CD4-positive, CD25-positive, alpha-beta regulatory T cell (primary cell): Measurements from ENCODE around the gene LCN12. TPM values are rescaled to one million over a fixed set of nuclear protein-coding genes. Genes with fewer than 3 reads are reported as not detected.
"Not testable (repeated sequence)": the region's sequence is repeated elsewhere in the genome, so short reads cannot be mapped to it uniquely, and the experiment has no call there.

Experiments used
- ATAC-seq, 2 donors: fragments of 150-1000 bp; cut with Tn5 transposase; one replicate each; pipeline ENCODE4 v1.10.0; 2021; ENCODE audit warnings: low read depth in 2 of 2, moderate number of reproducible peaks in 2 of 2, moderate library complexity in 1 of 2
- DNase-seq, 3 donors: peaks; one replicate each; pipeline versions ENCODE4 v3.0.0 to v3.0.0-alpha.2; 2012 to 2022; ENCODE audit warnings: mixed read lengths in 1 of 3
- H3K27ac ChIP-seq: one replicate; pipeline ENCODE4 v1.7.0; 2013; ENCODE audit warnings: mild to moderate bottlenecking, low read length; ENCODE audit not compliant: insufficient read depth, poor library complexity, severe bottlenecking
- H3K27me3 ChIP-seq: one replicate; pipeline ENCODE4 v1.7.0; 2013; ENCODE audit warnings: low read length; ENCODE audit not compliant: control insufficient read depth, insufficient read depth
- H3K36me3 ChIP-seq: one replicate; pipeline ENCODE4 v1.7.0; 2013; ENCODE audit warnings: mild to moderate bottlenecking, low read length, moderate library complexity; ENCODE audit not compliant: control insufficient read depth, insufficient read depth
- H3K4me1 ChIP-seq: 2 replicates; pipeline ENCODE4 v1.7.0; 2013; ENCODE audit warnings: mild to moderate bottlenecking, low read length; ENCODE audit not compliant: insufficient read depth, control insufficient read depth, poor library complexity, severe bottlenecking
- H3K4me3 ChIP-seq: one replicate; pipeline ENCODE4 v1.7.0; 2013; ENCODE audit warnings: low read depth, mild to moderate bottlenecking, low read length, moderate library complexity
- H3K9me3 ChIP-seq, 2 experiments: 1 replicate in 1 of 2; 2 replicates in 1 of 2; pipeline ENCODE4 v1.7.0; 2013; ENCODE audit warnings: low read length in 2 of 2, mild to moderate bottlenecking in 1 of 2, moderate library complexity in 1 of 2; ENCODE audit not compliant: control insufficient read depth in 2 of 2
- H3K27ac Mint-ChIP-seq, 3 donors: one replicate each; pipeline ENCODE4 v1.8.0; 2020 to 2022; ENCODE audit warnings: mild to moderate bottlenecking in 3 of 3, mixed read lengths in 3 of 3, moderate library complexity in 2 of 3
- H3K27me3 Mint-ChIP-seq: one replicate; pipeline ENCODE4 v1.8.0; 2022; ENCODE audit warnings: mild to moderate bottlenecking, mixed read lengths
- H3K36me3 Mint-ChIP-seq: one replicate; pipeline ENCODE4 v1.8.0; 2020; ENCODE audit warnings: mixed read lengths
- H3K4me1 Mint-ChIP-seq, 4 donors: one replicate each; pipeline ENCODE4 v1.8.0; 2020 to 2022; ENCODE audit warnings: mixed read lengths in 4 of 4, mild to moderate bottlenecking in 1 of 4
- H3K4me3 Mint-ChIP-seq, 4 donors: one replicate each; pipeline ENCODE4 v1.8.0; 2020 to 2022; ENCODE audit warnings: mild to moderate bottlenecking in 4 of 4, mixed read lengths in 4 of 4, moderate library complexity in 3 of 4
- H3K9me3 Mint-ChIP-seq, 7 donors: one replicate each; pipeline ENCODE4 v1.8.0; 2020 to 2022; ENCODE audit warnings: mixed read lengths in 7 of 7, mild to moderate bottlenecking in 3 of 7, moderate library complexity in 2 of 7
- polyA plus RNA-seq, 4 donors: library from polyadenylated mRNA; unstranded; fragments of 300-500 nt; fragmentation: Illumina TruSeq; gene quantifications; one replicate each; pipeline ENCODE4 v1.2.3, GENCODE V29; 2021
- total RNA-seq: library from RNA; stranded (reverse); gene quantifications from one replicate; pipeline ENCODE4 v1.2.3, GENCODE V29; 2022

LCN12 gene
- total and polyA plus RNA-seq, 5 donors from 2014 or later, result 1.4 TPM; not detected in 4

DNA sequence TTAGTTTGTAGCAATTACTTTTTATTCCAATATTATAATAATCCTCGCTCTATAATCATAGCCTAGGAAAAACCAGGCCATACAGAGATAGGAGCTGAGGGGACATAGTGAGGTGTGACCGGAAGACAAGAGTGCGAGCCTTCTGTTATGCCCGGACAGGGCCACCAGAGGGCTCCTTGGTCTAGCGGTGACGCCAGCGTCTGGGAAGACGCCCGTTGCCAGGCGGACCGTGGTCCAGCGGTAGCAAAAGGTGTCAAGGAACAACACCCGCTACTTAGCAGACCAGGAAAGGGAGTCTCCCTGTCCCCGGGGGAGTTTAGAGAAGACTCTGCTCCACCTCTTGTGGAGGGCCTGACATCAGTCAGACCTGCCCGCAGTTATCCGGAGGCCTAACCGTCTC is 52.2 kb downstream of the LCN12 start:
- DNase-seq, H3K4me1 Mint-ChIP-seq, H3K4me3 ChIP-seq, H3K9me3 ChIP-seq, H3K36me3 ChIP-seq, H3K27ac Mint-ChIP-seq, H3K27ac ChIP-seq, H3K27me3 ChIP-seq, H3K27me3 Mint-ChIP-seq, ATAC-seq, H3K4me3 Mint-ChIP-seq, H3K36me3 Mint-ChIP-seq, H3K9me3 Mint-ChIP-seq: not testable (repeated sequence)
- H3K4me1 ChIP-seq, result peaks cover 11% of the 10 kb centered on the region

Other genes starting within 250 kb of the LCN12 start
Only the 30 nearest of the 33 such genes appear.
- 0.30 TPM for gene LCN10, start 209.3 kb upstream of the LCN12 start, total RNA-seq
- gene LCN10, start 209.3 kb upstream of the LCN12 start, polyA plus RNA-seq, result 1 to 10 TPM; 1.6 to 3.9 (median 3.0) TPM
- gene LCN6, start 203.7 kb upstream of the LCN12 start, total RNA-seq, result not detected
- gene LCN6, start 203.7 kb upstream of the LCN12 start, polyA plus RNA-seq, result not detected
- gene LCN8, start 194.0 kb upstream of the LCN12 start, total RNA-seq, result not detected
- not detected for gene LCN8, start 194.0 kb upstream of the LCN12 start, polyA plus RNA-seq
- gene LCN15, start 187.8 kb upstream of the LCN12 start, total RNA-seq, result not detected
- not detected for gene LCN15, start 187.8 kb upstream of the LCN12 start, polyA plus RNA-seq
- gene TMEM141, start 160.9 kb upstream of the LCN12 start, total RNA-seq, result 20.7 TPM
- 10 to 100 TPM; 28.2 to 39.3 (median 35.5) TPM for gene TMEM141, start 160.9 kb upstream of the LCN12 start, polyA plus RNA-seq
- 2.3 TPM for gene CCDC183, start 155.9 kb upstream of the LCN12 start, total RNA-seq
- under 1 TPM in 3 of 4 donors, not detected in 1; 0.16 to 0.72 (median 0.58) TPM for gene CCDC183, start 155.9 kb upstream of the LCN12 start, polyA plus RNA-seq
- gene RABL6, start 144.3 kb upstream of the LCN12 start, total RNA-seq, result 63.6 TPM
- 10 to 100 TPM in 2 of 4 donors, 1 to 10 TPM in 2; 9.4 to 13.9 (median 10.6) TPM for gene RABL6, start 144.3 kb upstream of the LCN12 start, polyA plus RNA-seq
- gene AJM1, start 109.8 kb upstream of the LCN12 start, total RNA-seq, result 4.3 TPM
- gene AJM1, start 109.8 kb upstream of the LCN12 start, polyA plus RNA-seq, result under 1 TPM in 2 of 4 donors, not detected in 2; 0.10 to 0.11 TPM
- gene PHPT1, start 102.9 kb upstream of the LCN12 start, total RNA-seq, result 33.7 TPM
- 10 to 100 TPM; 65.4 to 95.8 (median 80.3) TPM for gene PHPT1, start 102.9 kb upstream of the LCN12 start, polyA plus RNA-seq
- 2.7 TPM for gene MAMDC4, start 99.9 kb upstream of the LCN12 start, total RNA-seq
- gene MAMDC4, start 99.9 kb upstream of the LCN12 start, polyA plus RNA-seq, result under 1 TPM in 1 of 4 donors, not detected in 3; 0.30 TPM
- gene EDF1, start 86.0 kb upstream of the LCN12 start, total RNA-seq, result 219 TPM
- 100 to 1,000 TPM; 297 to 398 (median 339) TPM for gene EDF1, start 86.0 kb upstream of the LCN12 start, polyA plus RNA-seq
- gene TRAF2, start 65.8 kb upstream of the LCN12 start, total RNA-seq, result 28.6 TPM
- gene TRAF2, start 65.8 kb upstream of the LCN12 start, polyA plus RNA-seq, result 10 to 100 TPM; 11.0 to 23.0 (median 15.6) TPM
- 96.9 TPM for gene FBXW5, start 7.5 kb upstream of the LCN12 start, total RNA-seq
- gene FBXW5, start 7.5 kb upstream of the LCN12 start, polyA plus RNA-seq, result 100 to 1,000 TPM in 3 of 4 donors, 10 to 100 TPM in 1; 91.6 to 134 (median 121) TPM
- gene C8G, start 7.0 kb upstream of the LCN12 start, total RNA-seq, result 1.1 TPM
- gene C8G, start 7.0 kb upstream of the LCN12 start, polyA plus RNA-seq, result under 1 TPM in 1 of 4 donors, not detected in 3; 0.96 TPM
- 15.4 TPM for gene PTGDS, start 25.2 kb downstream of the LCN12 start, total RNA-seq
- gene PTGDS, start 25.2 kb downstream of the LCN12 start, polyA plus RNA-seq, result under 1 TPM in 1 of 4 donors, not detected in 3; 0.47 TPM
- not detected for gene LCNL1, start 30.7 kb downstream of the LCN12 start, total RNA-seq
- not detected for gene LCNL1, start 30.7 kb downstream of the LCN12 start, polyA plus RNA-seq
- 83.3 TPM for gene PAXX, start 40.1 kb downstream of the LCN12 start, total RNA-seq
- 10 to 100 TPM; 46.7 to 67.5 (median 66.0) TPM for gene PAXX, start 40.1 kb downstream of the LCN12 start, polyA plus RNA-seq
- 1.0 TPM for gene CLIC3, start 44.3 kb downstream of the LCN12 start, total RNA-seq
- 1 to 10 TPM in 3 of 4 donors, under 1 TPM in 1; 0.38 to 4.5 (median 2.9) TPM for gene CLIC3, start 44.3 kb downstream of the LCN12 start, polyA plus RNA-seq
- gene ABCA2, start 76.0 kb downstream of the LCN12 start, total RNA-seq, result 135 TPM
- gene ABCA2, start 76.0 kb downstream of the LCN12 start, polyA plus RNA-seq, result 1 to 10 TPM; 3.8 to 4.5 (median 4.3) TPM
- 15.2 TPM for gene FUT7, start 79.8 kb downstream of the LCN12 start, total RNA-seq
- gene FUT7, start 79.8 kb downstream of the LCN12 start, polyA plus RNA-seq, result 10 to 100 TPM; 31.8 to 79.0 (median 42.9) TPM
- 106 TPM for gene NPDC1, start 93.9 kb downstream of the LCN12 start, total RNA-seq
- 10 to 100 TPM in 2 of 4 donors, 1 to 10 TPM in 2; 4.2 to 15.3 (median 9.2) TPM for gene NPDC1, start 93.9 kb downstream of the LCN12 start, polyA plus RNA-seq
- gene ENTPD2, start 101.8 kb downstream of the LCN12 start, total RNA-seq, result not detected
- gene ENTPD2, start 101.8 kb downstream of the LCN12 start, polyA plus RNA-seq, result not detected
- 1.2 TPM for gene SAPCD2, start 118.3 kb downstream of the LCN12 start, total RNA-seq
- gene SAPCD2, start 118.3 kb downstream of the LCN12 start, polyA plus RNA-seq, result under 1 TPM; 0.09 to 0.62 (median 0.18) TPM
- 14.8 TPM for gene UAP1L1, start 125.2 kb downstream of the LCN12 start, total RNA-seq
- gene UAP1L1, start 125.2 kb downstream of the LCN12 start, polyA plus RNA-seq, result 1 to 10 TPM; 1.3 to 3.6 (median 1.7) TPM
- 71.3 TPM for gene MAN1B1, start 134.7 kb downstream of the LCN12 start, total RNA-seq
- gene MAN1B1, start 134.7 kb downstream of the LCN12 start, polyA plus RNA-seq, result 10 to 100 TPM; 42.1 to 53.5 (median 45.7) TPM
- 343 TPM for gene DPP7, start 162.5 kb downstream of the LCN12 start, total RNA-seq
- gene DPP7, start 162.5 kb downstream of the LCN12 start, polyA plus RNA-seq, result 100 to 1,000 TPM; 119 to 164 (median 153) TPM
- not detected for gene GRIN1, start 186.9 kb downstream of the LCN12 start, total RNA-seq
- gene GRIN1, start 186.9 kb downstream of the LCN12 start, polyA plus RNA-seq, result not detected
- gene LRRC26, start 217.8 kb downstream of the LCN12 start, total RNA-seq, result not detected
- gene LRRC26, start 217.8 kb downstream of the LCN12 start, polyA plus RNA-seq, result not detected
- not detected for gene TMEM210, start 219.8 kb downstream of the LCN12 start, total RNA-seq
- gene TMEM210, start 219.8 kb downstream of the LCN12 start, polyA plus RNA-seq, result not detected
- 127 TPM for gene ANAPC2, start 236.3 kb downstream of the LCN12 start, total RNA-seq
- 1 to 10 TPM; 7.5 to 8.7 (median 8.0) TPM for gene ANAPC2, start 236.3 kb downstream of the LCN12 start, polyA plus RNA-seq